Measurements from ENCODE around the gene CFAP251. TPM values are rescaled to one million over a fixed set of nuclear protein-coding genes. Genes with fewer than 3 reads are reported as not detected.
"Not testable (repeated sequence)": the region's sequence is repeated elsewhere in the genome, so short reads cannot be mapped to it uniquely, and the experiment has no call there.

CFAP251 gene
- total and polyA plus RNA-seq, 2 of the 13 experiments (the other 11 are each of a cell fraction or from before 2014, with no cell fraction given): 0.30 to 0.42 TPM

DNA sequence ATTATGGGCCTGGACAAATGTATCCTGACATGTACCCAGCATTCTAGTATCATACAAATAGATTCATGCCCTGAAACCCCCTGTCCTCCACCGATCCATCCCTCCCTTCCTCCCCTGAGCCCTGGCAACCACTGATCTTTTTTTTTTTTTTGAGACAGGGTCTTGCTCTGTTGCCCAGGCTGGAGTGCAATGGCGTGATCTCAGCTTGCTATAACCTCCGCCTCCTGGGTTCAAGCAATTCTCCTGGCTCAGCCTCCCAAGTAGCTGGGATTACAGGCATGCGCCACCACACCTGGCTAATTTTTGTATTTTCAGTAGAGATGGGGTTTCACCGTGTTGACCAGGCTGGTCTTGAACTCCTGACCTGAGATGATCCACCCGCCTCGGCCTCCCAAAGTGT, 11.2 kb downstream of the CFAP251 start:
- DNase-seq (ENCODE audit: low spot score); H2AFZ ChIP-seq (ENCODE audit: low read length); H4K20me1 ChIP-seq (ENCODE audit: insufficient read depth, low read length); CTCF ChIA-PET (ENCODE audit: low intra/inter-chr PET ratio, low total read pairs); FAIRE-seq; BruUV-seq (replicated peaks); in situ Hi-C loops (cut with HindIII; ENCODE audit: extremely low pct_ligation_motif_present, low pct_unique_long_range_greater_than_20kb); H3K27ac ChIP-seq (ENCODE audit: extremely low read length, insufficient read depth, low read length); POLR2A ChIA-PET; H3K9me3 ChIP-seq (ENCODE audit: low read length); H3K27me3 ChIP-seq (ENCODE audit: control insufficient read depth in 1 of 2, insufficient read depth in 2 of 2, low read length in 2 of 2); H3K4me2 ChIP-seq (ENCODE audit: low read depth, low read length); intact Hi-C loops (cut with micrococcal nuclease; ENCODE audit: unreplicated experiment); H3K36me3 ChIP-seq (replicated peaks in 1 of 2; ENCODE audit: control insufficient read depth in 1 of 2, insufficient read depth in 2 of 2, low read length in 2 of 2); ATAC-seq; H3K4me3 ChIP-seq (replicated peaks in 1 of 3; ENCODE audit: insufficient read depth in 1 of 3, low read depth in 2 of 3, low read length in 3 of 3); H3K79me2 ChIP-seq (ENCODE audit: insufficient read depth, low read length); H3K9ac ChIP-seq (ENCODE audit: insufficient read depth, low read depth, low read length): not testable (repeated sequence)
- peaks cover 39% of the 10 kb centered on the region for H3K4me1 ChIP-seq (ENCODE audit: insufficient read depth, low read length)
- WGBS (ENCODE audit: low lambda C conversion rate): 95% methylated on average over 7 of the region's 7 CpGs

DNA sequence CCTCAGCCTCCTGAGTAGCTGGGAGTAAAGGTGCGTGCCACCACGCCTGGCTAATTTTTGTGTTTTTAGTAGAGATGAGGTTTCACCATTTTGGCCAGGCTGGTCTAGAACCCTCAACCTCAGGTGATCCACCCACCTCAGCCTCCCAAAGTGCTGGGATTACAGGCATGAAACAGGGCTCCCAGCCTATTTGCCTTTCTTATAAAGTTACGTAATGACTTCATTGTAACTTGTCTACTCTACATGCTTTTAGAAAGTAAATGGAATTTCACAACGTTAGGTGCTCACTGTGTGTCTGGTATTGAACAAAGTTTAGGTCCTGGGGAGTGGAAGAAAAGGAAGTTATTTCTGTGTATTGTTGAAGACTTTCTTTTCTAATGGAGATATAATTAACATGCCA, 12.5 kb downstream of the CFAP251 start:
- WGBS (ENCODE audit: low lambda C conversion rate): 67% methylated on average over 4 of the region's 4 CpGs
- POLR2A ChIA-PET: no interaction called here
- Histone ChIP-seq H3K4me2 (ENCODE audit: low read depth, low read length) (no peak overlapping the region), H3K9me3 (ENCODE audit: low read length) (no peaks in the 10 kb centered on the region), H3K79me2 (ENCODE audit: insufficient read depth, low read length) (no peaks in the 10 kb centered on the region), H3K4me3 (replicated peaks in 1 of 3; ENCODE audit: insufficient read depth in 1 of 3, low read depth in 2 of 3, low read length in 3 of 3) (no peak overlapping the region), H2AFZ (ENCODE audit: low read length) (no peak overlapping the region), H3K27me3 (ENCODE audit: control insufficient read depth in 1 of 2, insufficient read depth in 2 of 2, low read length in 2 of 2) (no peaks in the 10 kb centered on the region), H3K9ac (ENCODE audit: insufficient read depth, low read depth, low read length) (no peak overlapping the region), H3K4me1 (ENCODE audit: insufficient read depth, low read length) (peaks cover 28% of the 10 kb centered on the region), H3K36me3 (replicated peaks in 1 of 2; ENCODE audit: control insufficient read depth in 1 of 2, insufficient read depth in 2 of 2, low read length in 2 of 2) (no peaks in the 10 kb centered on the region), H4K20me1 (ENCODE audit: insufficient read depth, low read length) (no peaks in the 10 kb centered on the region), H3K27ac (ENCODE audit: extremely low read length, insufficient read depth, low read length) (no peak overlapping the region)
- intact Hi-C loops (cut with micrococcal nuclease; ENCODE audit: unreplicated experiment) (no loop called here), in situ Hi-C loops (cut with HindIII; ENCODE audit: extremely low pct_ligation_motif_present, low pct_unique_long_range_greater_than_20kb) (no loop called here)
- CTCF ChIA-PET (ENCODE audit: low intra/inter-chr PET ratio, low total read pairs): no interaction called here
- peak; percentile 21 for FAIRE-seq
- no TSS peak for BruUV-seq (replicated peaks)
- no peak for ATAC-seq
- DNase-seq (ENCODE audit: low spot score): peak; percentile 42
- no peak for TF ChIP-seq RFXAP (CRISPR knock-in tag; IDR thresholded peaks at IDR 0.05; ENCODE audit: borderline replicate concordance)
- no peak for TF ChIP-seq MXD1 (CRISPR knock-in tag; IDR thresholded peaks at IDR 0.05)
- TF ChIP-seq, protein P1, sequence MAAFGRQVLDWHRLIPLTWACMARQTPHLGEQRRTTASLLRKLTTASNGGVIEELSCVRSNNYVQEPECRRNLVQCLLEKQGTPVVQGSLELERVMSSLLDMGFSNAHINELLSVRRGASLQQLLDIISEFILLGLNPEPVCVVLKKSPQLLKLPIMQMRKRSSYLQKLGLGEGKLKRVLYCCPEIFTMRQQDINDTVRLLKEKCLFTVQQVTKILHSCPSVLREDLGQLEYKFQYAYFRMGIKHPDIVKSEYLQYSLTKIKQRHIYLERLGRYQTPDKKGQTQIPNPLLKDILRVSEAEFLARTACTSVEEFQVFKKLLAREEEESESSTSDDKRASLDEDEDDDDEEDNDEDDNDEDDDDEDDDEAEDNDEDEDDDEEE (CRISPR knock-in tag; IDR thresholded peaks at IDR 0.05): no peak
- no peak for TF ChIP-seq ZNF121 (CRISPR knock-in tag; IDR thresholded peaks at IDR 0.05)
- TF ChIP-seq ZNF674 (CRISPR knock-in tag; IDR thresholded peaks at IDR 0.05; ENCODE audit: low read depth): no peak
- TF ChIP-seq SIN3B (IDR thresholded peaks at IDR 0.05; ENCODE audit: low read length): no peak
- TF ChIP-seq ZNF839 (CRISPR knock-in tag; IDR thresholded peaks at IDR 0.05; ENCODE audit: borderline replicate concordance): no peak
- no peak for TF ChIP-seq HNF1A (IDR thresholded peaks at IDR 0.05; ENCODE audit: low read depth)
- no peak for TF ChIP-seq HNF1A (CRISPR knock-in tag; IDR thresholded peaks at IDR 0.05; ENCODE audit: borderline replicate concordance)
- TF ChIP-seq GATAD2A (CRISPR knock-in tag; IDR thresholded peaks at IDR 0.05): 0 out of 2 replicates have a peak, but pooled peaks have one; percentile 19
